K562 (cell line): ENCODE data around the gene PRDM4. TPM values are rescaled to one million over a fixed set of nuclear protein-coding genes. Genes with fewer than 3 reads are reported as not detected.
A peak's percentile ranks its signal among the peaks of the same experiment; 100 is the strongest.

Source experiments
- ATAC-seq: fragments of 200-7000 bp; cut with Tn5 transposase; 3 replicates; pipeline ENCODE4 v1.9.1; 2020; ENCODE audit warnings: moderate library complexity
- BruUV-seq: library from RNA; stranded (reverse); fragments of 400-500 nt; replicated peaks from 2 replicates; lab custom pipeline; 2021; lab: Mats Ljungman, UMichigan
- CTCF ChIA-PET: fragments of 300-600 bp; formaldehyde crosslinking; extraction: SDS; loops from one replicate; lab custom pipeline; 2021; ENCODE audit warnings: low intra/inter-chr PET ratio; lab: Yijun Ruan, JAX
- POLR2A ChIA-PET: fragments of 300-600, 350-650 bp; sonication (Branson Sonifier 250); formaldehyde crosslinking; extraction: SDS; loops from one replicate; lab custom pipeline; 2021; ENCODE audit warnings: antibody characterized with exemption, inconsistent platforms; lab: Yijun Ruan, JAX
- DNase-seq, 4 experiments: peaks; one replicate each; pipeline versions ENCODE4 v3.0.0 to v3.0.0-alpha.2; 2011 to 2018; ENCODE audit warnings: low spot score in 3 of 4, mixed read lengths in 3 of 4; ENCODE audit errors: extremely low read depth in 1 of 4
- FAIRE-seq: peaks from 2 replicates; lab custom pipeline; 2011; peaks lifted over from hg19 to GRCh38; lab: Jason Lieb, UNC
- H2AFZ ChIP-seq: 2 replicates; pipeline ENCODE4 v1.6.0; 2011; ENCODE audit warnings: low read depth, low read length, control low read depth, inconsistent platforms
- H3K27ac ChIP-seq: fragments of 200-600 bp; 3 replicates; pipeline ENCODE4 v1.8.0; 2011; ENCODE audit warnings: low read depth, mild to moderate bottlenecking, control low read depth, inconsistent platforms, low read length, moderate library complexity, mixed read lengths; ENCODE audit errors: extremely low read depth
- H3K27me3 ChIP-seq, 2 experiments: fragments of 300-600 bp in 1 of 2; 2 replicates in 1 of 2; 3 replicates in 1 of 2; pipeline versions ENCODE4 v1.6.0 to v1.8.0; 2011; ENCODE audit warnings: inconsistent platforms in 2 of 2, low read length in 2 of 2, mild to moderate bottlenecking in 1 of 2, mixed read lengths in 1 of 2, moderate library complexity in 1 of 2; ENCODE audit not compliant: control insufficient read depth in 2 of 2, insufficient read depth in 2 of 2
- H3K36me3 ChIP-seq: fragments of 300-600 bp; 3 replicates; pipeline ENCODE4 v1.8.0; 2011; ENCODE audit warnings: mild to moderate bottlenecking, low read length, inconsistent platforms; ENCODE audit not compliant: control insufficient read depth, insufficient read depth
- H3K4me1 ChIP-seq, 2 experiments: fragments of 200-600 bp in 1 of 2; replicated peaks in 1 of 2; 2 replicates in 1 of 2; 3 replicates in 1 of 2; pipeline versions ENCODE4 v1.5.1 to v1.8.0; 2011; ENCODE audit warnings: inconsistent platforms in 2 of 2, low read length in 2 of 2, mild to moderate bottlenecking in 1 of 2, mixed read lengths in 1 of 2, moderate library complexity in 1 of 2; ENCODE audit not compliant: control insufficient read depth in 2 of 2, insufficient read depth in 2 of 2
- H3K4me2 ChIP-seq: 2 replicates; pipeline ENCODE4 v1.6.1; 2011; ENCODE audit warnings: low read length, control low read depth, inconsistent platforms, mixed read lengths; ENCODE audit not compliant: insufficient read depth
- H3K4me3 ChIP-seq: fragments of 200-600 bp; sonication (generic), shearing (Covaris generic); 2 replicates; pipeline ENCODE4 v1.5.1; 2016; ENCODE audit warnings: control low read depth, inconsistent platforms
- H3K79me2 ChIP-seq: fragments of 200-600 bp; 3 replicates; pipeline ENCODE4 v1.8.0; 2011; ENCODE audit warnings: low read length, inconsistent platforms; ENCODE audit not compliant: control insufficient read depth, insufficient read depth
- H3K9ac ChIP-seq, 2 experiments: 2 replicates each; pipeline versions ENCODE4 v1.6.0 to v1.6.1; 2011; ENCODE audit warnings: low read depth in 2 of 2, low read length in 2 of 2, control low read depth in 1 of 2, inconsistent platforms in 1 of 2, mild to moderate bottlenecking in 1 of 2, mixed read lengths in 1 of 2; ENCODE audit not compliant: insufficient read depth in 1 of 2
- H3K9me1 ChIP-seq: one replicate; pipeline ENCODE4 v1.6.0; 2011; ENCODE audit warnings: inconsistent platforms, mild to moderate bottlenecking, low read length, moderate library complexity; ENCODE audit not compliant: control insufficient read depth, insufficient read depth
- H3K9me3 ChIP-seq: replicated peaks from 2 replicates; pipeline ENCODE4 v1.5.1; 2011; ENCODE audit warnings: low read depth, low read length, inconsistent platforms; ENCODE audit not compliant: control insufficient read depth, insufficient read depth
- H4K20me1 ChIP-seq: replicated peaks from 2 replicates; pipeline ENCODE4 v1.6.1; 2011; ENCODE audit warnings: low read length, inconsistent platforms, mixed read lengths; ENCODE audit not compliant: control insufficient read depth, insufficient read depth
- CBX2 ChIP-seq: fragments of 200-600 bp; sonication (generic); IDR thresholded peaks from one replicate; pipeline ENCODE4 v1.6.1; 2012; ENCODE audit warnings: mild to moderate bottlenecking, low read length, inconsistent platforms; ENCODE audit not compliant: insufficient read depth, poor library complexity, severe bottlenecking
- MTA2 ChIP-seq: fragments of 450-650 bp; IDR thresholded peaks from 2 replicates; pipeline ENCODE4 v1.6.1; 2016; ENCODE audit warnings: low read depth
- POLR2AphosphoS5 ChIP-seq: IDR thresholded peaks from 2 replicates; pipeline ENCODE4 v1.6.1; 2011; ENCODE audit warnings: mild to moderate bottlenecking, low read depth, low read length, moderate library complexity; ENCODE audit not compliant: control insufficient read depth, insufficient read depth
- ZBTB7A ChIP-seq: IDR thresholded peaks from 2 replicates; pipeline ENCODE4 v1.6.1; 2011; ENCODE audit warnings: low read depth, mild to moderate bottlenecking, low read length, moderate library complexity, borderline replicate concordance; ENCODE audit not compliant: control insufficient read depth
- ZNF232 ChIP-seq: sonication (generic); formaldehyde crosslinking; IDR thresholded peaks from 2 replicates; pipeline ENCODE4 v1.8.0; 2022; ENCODE audit warnings: mild to moderate bottlenecking, missing genetic modification reagents
- WGBS: fragments of 100-300 bp; shearing (Covaris generic); methylation state at CpG from one replicate; pipeline ENCODE4 v1.1.6; 2016; ENCODE audit warnings: low coverage, mixed read lengths; ENCODE audit not compliant: insufficient coverage; ENCODE audit errors: missing lambda C conversion rate; 5-methylcytosine and 5-hydroxymethylcytosine counted together
- in situ Hi-C: fragments of 300-500 bp; cut with MboI; formaldehyde crosslinking; loops from 4 replicates; pipeline ENCODE4 v1.15.0; 2018; ENCODE audit warnings: inconsistent platforms, mixed read lengths
- intact Hi-C: fragments of 100-400 bp; cut with micrococcal nuclease; formaldehyde crosslinking; loops from 2 replicates; pipeline ENCODE4 v1.14.2; 2022
- polyA plus RNA-seq, 8 experiments: library from polyadenylated mRNA; depleted of rRNA in 4 of 8; stranded (reverse) in 5 of 8; unstranded in 3 of 8; fragments of >200 nt; fragmentation: Nextera tagmentation in 2 of 8; fragmentation: Illumina TruSeq in 1 of 8; extraction: Ambion mirVana in 2 of 8; extraction: Trizol in 1 of 8; gene quantifications; 2 replicates each; pipeline versions ENCODE4 v1.2.1 to v1.2.3, GENCODE V29; 2011 to 2014; ENCODE audit warnings: inconsistent platforms in 1 of 8, missing spikeins in 1 of 8
- total RNA-seq, 7 experiments: library from RNA; depleted of rRNA in 6 of 7; stranded (reverse); fragments of >200 nt in 6 of 7; fragmentation: Illumina TruSeq in 2 of 7; extraction: Trizol in 2 of 7; gene quantifications; 2 replicates each; pipeline versions ENCODE4 v1.2.1 to v1.2.3, GENCODE V29; 2011 to 2021; ENCODE audit warnings: low replicate concordance in 1 of 7
- TF ChIP-seq, protein P1 (sequence below): sonication (generic); formaldehyde crosslinking; IDR thresholded peaks from 2 replicates; pipeline ENCODE4 v1.8.0; 2023; ENCODE audit warnings: missing genetic modification reagents, mild to moderate bottlenecking, borderline replicate concordance
- TF ChIP-seq, protein P2 (sequence below): IDR thresholded peaks from 2 replicates; pipeline ENCODE4 v1.6.1; 2012; ENCODE audit warnings: low read depth, low read length, improper control_type of control experiment, borderline replicate concordance
- TF ChIP-seq, protein P3 (sequence below): fragments of 450-650 bp; IDR thresholded peaks from 2 replicates; pipeline ENCODE4 v1.6.1; 2016; ENCODE audit warnings: borderline replicate concordance

PRDM4 gene
- total and polyA plus RNA-seq, 9 of the 15 experiments (the other 6 are each of a cell fraction or from before 2014, with no cell fraction given): 5.9 to 26.0 (median 20.0) TPM

DNA sequence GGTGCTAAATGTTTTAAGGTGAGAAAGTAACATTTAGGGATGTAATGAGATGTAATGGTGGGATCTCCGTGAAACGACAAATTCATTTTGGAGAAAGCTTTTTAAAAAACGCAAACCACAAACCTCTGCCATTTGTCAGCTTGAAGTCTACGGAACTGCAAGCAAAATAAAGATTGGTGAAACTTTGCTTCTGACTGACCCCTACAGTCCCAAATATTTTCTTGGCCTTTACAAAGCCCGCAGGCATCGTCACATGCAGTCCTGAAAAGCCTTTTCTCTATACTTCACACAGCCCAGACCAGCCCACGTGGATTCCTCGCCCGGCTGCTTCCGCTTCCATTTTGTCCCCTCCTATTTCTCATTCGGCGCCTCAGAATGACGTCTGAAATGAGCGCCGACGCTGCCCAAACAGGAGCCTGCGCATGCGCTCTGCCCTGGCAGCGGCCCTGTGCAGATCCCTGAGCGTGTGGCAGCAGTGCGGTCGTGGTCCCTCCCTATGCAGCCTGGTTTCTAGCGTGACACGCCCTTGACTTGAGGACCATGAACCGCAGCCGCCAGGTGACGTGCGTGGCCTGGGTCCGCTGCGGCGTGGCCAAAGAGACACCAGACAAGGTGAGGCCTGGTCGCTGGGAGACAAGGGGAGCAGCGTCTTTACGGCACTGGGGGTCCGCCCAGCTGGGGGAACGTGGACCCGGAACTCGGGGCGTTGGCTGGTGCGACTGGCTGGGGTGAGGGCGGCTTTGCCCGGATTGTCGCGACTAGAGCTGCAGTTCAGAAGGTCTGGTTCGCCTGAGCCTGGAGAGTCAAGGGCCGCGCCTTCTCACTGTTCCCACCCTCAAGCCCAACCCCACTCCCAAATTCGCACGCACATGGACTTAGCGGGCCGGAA lies 75.3 kb downstream of the PRDM4 start, which contains the start of gene PWP1:
Gene PWP1, plus strand, starts transcription at position 440 of the 889 bp plus-strand sequence. Its CDS starts 101 bp downstream, at position 541.
- Histone ChIP-seq H4K20me1 (no peaks in the 10 kb centered on the region), H3K9me1 (no peaks in the 10 kb centered on the region), H3K4me2 (peak within 1 kb of the TSS; percentile 99), H3K9me3 (no peaks in the 10 kb centered on the region), H3K4me1 (peaks cover 7 to 11% of the 10 kb centered on the region in 2 experiments; a peak in 4 of 5 replicates), H3K79me2 (peaks cover 34% of the 10 kb centered on the region), H3K9ac (peak within 1 kb of the TSS; percentile 86 to 95), H2AFZ (peak within 1 kb of the TSS; percentile 94), H3K27ac (peak within 1 kb of the TSS; percentile 84), H3K36me3 (peaks cover 33% of the 10 kb centered on the region), H3K27me3 (no peaks in the 10 kb centered on the region), H3K4me3 (peak within 1 kb of the TSS; percentile 95)
- peak; percentile 96 for ATAC-seq
- FAIRE-seq: peak; percentile 94
- ChIA-PET CTCF (interaction anchor here (0.6 kb wide), 1 partner anchor 122 kb away, joined by 3 read pairs; no protein-coding TSS in a partner anchor), POLR2A (interaction anchor here (0.6 to 1.4 kb wide), 7 partner anchors 13 to 282 kb away, joined by 3 to 6 read pairs (median 3); no protein-coding TSS in a partner anchor)
- WGBS: under 1% methylated on average over 46 of the region's 51 CpGs
- BruUV-seq: TSS peak; percentile 68
- DNase-seq: peak; percentile 96 to 97 (median 97)
- intact Hi-C loops (loop anchor here (5.0 kb wide), 1 partner anchor 77 kb away; the partner anchor contains the start of gene PRDM4), in situ Hi-C loops (no loop called here)
- TF ChIP-seq, protein P1, sequence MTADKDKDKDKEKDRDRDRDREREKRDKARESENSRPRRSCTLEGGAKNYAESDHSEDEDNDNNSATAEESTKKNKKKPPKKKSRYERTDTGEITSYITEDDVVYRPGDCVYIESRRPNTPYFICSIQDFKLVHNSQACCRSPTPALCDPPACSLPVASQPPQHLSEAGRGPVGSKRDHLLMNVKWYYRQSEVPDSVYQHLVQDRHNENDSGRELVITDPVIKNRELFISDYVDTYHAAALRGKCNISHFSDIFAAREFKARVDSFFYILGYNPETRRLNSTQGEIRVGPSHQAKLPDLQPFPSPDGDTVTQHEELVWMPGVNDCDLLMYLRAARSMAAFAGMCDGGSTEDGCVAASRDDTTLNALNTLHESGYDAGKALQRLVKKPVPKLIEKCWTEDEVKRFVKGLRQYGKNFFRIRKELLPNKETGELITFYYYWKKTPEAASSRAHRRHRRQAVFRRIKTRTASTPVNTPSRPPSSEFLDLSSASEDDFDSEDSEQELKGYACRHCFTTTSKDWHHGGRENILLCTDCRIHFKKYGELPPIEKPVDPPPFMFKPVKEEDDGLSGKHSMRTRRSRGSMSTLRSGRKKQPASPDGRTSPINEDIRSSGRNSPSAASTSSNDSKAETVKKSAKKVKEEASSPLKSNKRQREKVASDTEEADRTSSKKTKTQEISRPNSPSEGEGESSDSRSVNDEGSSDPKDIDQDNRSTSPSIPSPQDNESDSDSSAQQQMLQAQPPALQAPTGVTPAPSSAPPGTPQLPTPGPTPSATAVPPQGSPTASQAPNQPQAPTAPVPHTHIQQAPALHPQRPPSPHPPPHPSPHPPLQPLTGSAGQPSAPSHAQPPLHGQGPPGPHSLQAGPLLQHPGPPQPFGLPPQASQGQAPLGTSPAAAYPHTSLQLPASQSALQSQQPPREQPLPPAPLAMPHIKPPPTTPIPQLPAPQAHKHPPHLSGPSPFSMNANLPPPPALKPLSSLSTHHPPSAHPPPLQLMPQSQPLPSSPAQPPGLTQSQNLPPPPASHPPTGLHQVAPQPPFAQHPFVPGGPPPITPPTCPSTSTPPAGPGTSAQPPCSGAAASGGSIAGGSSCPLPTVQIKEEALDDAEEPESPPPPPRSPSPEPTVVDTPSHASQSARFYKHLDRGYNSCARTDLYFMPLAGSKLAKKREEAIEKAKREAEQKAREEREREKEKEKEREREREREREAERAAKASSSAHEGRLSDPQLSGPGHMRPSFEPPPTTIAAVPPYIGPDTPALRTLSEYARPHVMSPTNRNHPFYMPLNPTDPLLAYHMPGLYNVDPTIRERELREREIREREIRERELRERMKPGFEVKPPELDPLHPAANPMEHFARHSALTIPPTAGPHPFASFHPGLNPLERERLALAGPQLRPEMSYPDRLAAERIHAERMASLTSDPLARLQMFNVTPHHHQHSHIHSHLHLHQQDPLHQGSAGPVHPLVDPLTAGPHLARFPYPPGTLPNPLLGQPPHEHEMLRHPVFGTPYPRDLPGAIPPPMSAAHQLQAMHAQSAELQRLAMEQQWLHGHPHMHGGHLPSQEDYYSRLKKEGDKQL: no peak
- TF ChIP-seq POLR2AphosphoS5: peak; percentile 74
- TF ChIP-seq, protein P2, sequence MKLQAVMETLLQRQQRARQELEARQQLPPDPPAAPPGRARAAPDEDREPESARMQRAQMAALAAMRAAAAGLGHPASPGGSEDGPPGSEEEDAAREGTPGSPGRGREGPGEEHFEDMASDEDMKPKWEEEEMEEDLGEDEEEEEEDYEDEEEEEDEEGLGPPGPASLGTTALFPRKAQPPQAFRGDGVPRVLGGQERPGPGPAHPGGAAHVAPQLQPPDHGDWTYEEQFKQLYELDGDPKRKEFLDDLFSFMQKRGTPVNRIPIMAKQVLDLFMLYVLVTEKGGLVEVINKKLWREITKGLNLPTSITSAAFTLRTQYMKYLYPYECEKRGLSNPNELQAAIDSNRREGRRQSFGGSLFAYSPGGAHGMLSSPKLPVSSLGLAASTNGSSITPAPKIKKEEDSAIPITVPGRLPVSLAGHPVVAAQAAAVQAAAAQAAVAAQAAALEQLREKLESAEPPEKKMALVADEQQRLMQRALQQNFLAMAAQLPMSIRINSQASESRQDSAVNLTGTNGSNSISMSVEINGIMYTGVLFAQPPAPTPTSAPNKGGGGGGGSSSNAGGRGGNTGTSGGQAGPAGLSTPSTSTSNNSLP: no peak
- TF ChIP-seq CBX2: no peak
- TF ChIP-seq, protein P3, sequence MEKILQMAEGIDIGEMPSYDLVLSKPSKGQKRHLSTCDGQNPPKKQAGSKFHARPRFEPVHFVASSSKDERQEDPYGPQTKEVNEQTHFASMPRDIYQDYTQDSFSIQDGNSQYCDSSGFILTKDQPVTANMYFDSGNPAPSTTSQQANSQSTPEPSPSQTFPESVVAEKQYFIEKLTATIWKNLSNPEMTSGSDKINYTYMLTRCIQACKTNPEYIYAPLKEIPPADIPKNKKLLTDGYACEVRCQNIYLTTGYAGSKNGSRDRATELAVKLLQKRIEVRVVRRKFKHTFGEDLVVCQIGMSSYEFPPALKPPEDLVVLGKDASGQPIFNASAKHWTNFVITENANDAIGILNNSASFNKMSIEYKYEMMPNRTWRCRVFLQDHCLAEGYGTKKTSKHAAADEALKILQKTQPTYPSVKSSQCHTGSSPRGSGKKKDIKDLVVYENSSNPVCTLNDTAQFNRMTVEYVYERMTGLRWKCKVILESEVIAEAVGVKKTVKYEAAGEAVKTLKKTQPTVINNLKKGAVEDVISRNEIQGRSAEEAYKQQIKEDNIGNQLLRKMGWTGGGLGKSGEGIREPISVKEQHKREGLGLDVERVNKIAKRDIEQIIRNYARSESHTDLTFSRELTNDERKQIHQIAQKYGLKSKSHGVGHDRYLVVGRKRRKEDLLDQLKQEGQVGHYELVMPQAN: peak; percentile 99
- no peak for TF ChIP-seq ZNF232 (CRISPR knock-in tag)
- TF ChIP-seq ZBTB7A: no peak; the same call in 1 of the 2 replicates
- TF ChIP-seq MTA2: no peak
